ENCODE results near the gene FOXE1. TPM values are rescaled to one million over a fixed set of nuclear protein-coding genes. Genes with fewer than 3 reads are reported as not detected.

The FOXE1 gene
- total RNA-seq, 1 experiment from 2014 or later = not detected

DNA sequence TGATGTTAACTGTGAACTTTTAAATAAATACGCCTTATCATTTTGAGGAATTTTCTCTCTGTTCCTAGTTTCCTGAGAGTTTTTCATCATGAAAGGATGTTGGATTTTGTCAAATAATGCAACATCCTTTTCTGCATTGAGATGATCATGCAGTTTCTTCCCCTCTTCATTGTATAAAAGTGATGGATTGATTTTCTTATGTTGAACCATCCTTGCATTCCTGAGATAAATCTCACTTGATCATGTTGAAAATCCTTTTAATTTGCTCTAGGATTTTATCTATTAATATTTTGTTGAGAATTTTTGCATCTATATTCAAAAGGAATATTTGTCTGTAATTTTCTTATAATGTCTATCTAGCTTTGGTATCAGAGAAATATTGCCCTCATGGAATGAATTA is 13.3 kb downstream of the FOXE1 start:
- no peak overlapping the region for H3T11ph ChIP-seq (ENCODE audit: low read length)
- H3K79me1 ChIP-seq (ENCODE audit: insufficient read depth, low read depth, low read length, poor library complexity, severe bottlenecking) = no peaks in the 10 kb centered on the region
- WGBS (ENCODE audit: extremely low coverage, insufficient read length, low lambda C conversion rate) = no CpG with 5 or more reads among the region's 1 CpG
- no peaks in the 10 kb centered on the region for H4K20me1 ChIP-seq (ENCODE audit: control insufficient read depth, insufficient read depth, insufficient read length)
- H3K4ac ChIP-seq (ENCODE audit: low read depth, low read length) = no peak overlapping the region
- no peak for DNase-seq
- H4K5ac ChIP-seq (ENCODE audit: insufficient read length, low read depth, low read length) = no peak overlapping the region
- H3K4me1 ChIP-seq (ENCODE audit: insufficient read depth, low read length) = peaks cover 6% of the 10 kb centered on the region; the same call in 1 of the 2 replicates
- peaks cover 5% of the 10 kb centered on the region; the same call in 1 of the 2 replicates for H3K27me3 ChIP-seq (ENCODE audit: insufficient read depth, low read length)
- H2BK120ac ChIP-seq (ENCODE audit: low read depth, low read length, poor library complexity, severe bottlenecking) = no peak overlapping the region
- no peak overlapping the region for H3K14ac ChIP-seq (ENCODE audit: insufficient read depth, low read length)
- Mint-ChIP-seq H3K27me3 (ENCODE audit: low read depth) (peaks cover 80% of the 10 kb centered on the region), H3K9me3 (peaks cover 14% of the 10 kb centered on the region in 2 experiments), H3K27ac (no peak overlapping the region), H3K36me3 (ENCODE audit: insufficient read depth in 1 of 3, low read depth in 3 of 3) (peaks cover 0 to 13% (median 0%) of the 10 kb centered on the region in 3 experiments; a peak in 3 of 7 replicates), H3K4me3 (no peak overlapping the region), H3K4me1 (peaks cover 13 to 21% of the 10 kb centered on the region in 2 experiments)
- no peak overlapping the region for H3K9ac ChIP-seq (ENCODE audit: extremely low read depth, insufficient read length, low read length)
- TF ChIP-seq, protein P1, sequence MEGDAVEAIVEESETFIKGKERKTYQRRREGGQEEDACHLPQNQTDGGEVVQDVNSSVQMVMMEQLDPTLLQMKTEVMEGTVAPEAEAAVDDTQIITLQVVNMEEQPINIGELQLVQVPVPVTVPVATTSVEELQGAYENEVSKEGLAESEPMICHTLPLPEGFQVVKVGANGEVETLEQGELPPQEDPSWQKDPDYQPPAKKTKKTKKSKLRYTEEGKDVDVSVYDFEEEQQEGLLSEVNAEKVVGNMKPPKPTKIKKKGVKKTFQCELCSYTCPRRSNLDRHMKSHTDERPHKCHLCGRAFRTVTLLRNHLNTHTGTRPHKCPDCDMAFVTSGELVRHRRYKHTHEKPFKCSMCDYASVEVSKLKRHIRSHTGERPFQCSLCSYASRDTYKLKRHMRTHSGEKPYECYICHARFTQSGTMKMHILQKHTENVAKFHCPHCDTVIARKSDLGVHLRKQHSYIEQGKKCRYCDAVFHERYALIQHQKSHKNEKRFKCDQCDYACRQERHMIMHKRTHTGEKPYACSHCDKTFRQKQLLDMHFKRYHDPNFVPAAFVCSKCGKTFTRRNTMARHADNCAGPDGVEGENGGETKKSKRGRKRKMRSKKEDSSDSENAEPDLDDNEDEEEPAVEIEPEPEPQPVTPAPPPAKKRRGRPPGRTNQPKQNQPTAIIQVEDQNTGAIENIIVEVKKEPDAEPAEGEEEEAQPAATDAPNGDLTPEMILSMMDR (conservative IDR thresholded peaks at IDR 0.05) = no peak
- H2BK5ac ChIP-seq (ENCODE audit: insufficient read length, low read length) = no peak overlapping the region
- H3K79me2 ChIP-seq (ENCODE audit: insufficient read depth, low read length) = no peaks in the 10 kb centered on the region
- H2BK15ac ChIP-seq (ENCODE audit: low read depth, low read length) = no peak overlapping the region
- no peaks in the 10 kb centered on the region for H3K23me2 ChIP-seq (ENCODE audit: insufficient read length, low read depth, low read length, poor library complexity, severe bottlenecking)
- no peak overlapping the region for H3K23ac ChIP-seq (ENCODE audit: insufficient read length, low read depth, low read length)
- no peak overlapping the region for H3K18ac ChIP-seq (ENCODE audit: insufficient read length, low read depth, low read length)
- no peak overlapping the region for H4K91ac ChIP-seq (ENCODE audit: insufficient read length, low read depth, low read length)
- H2AFZ ChIP-seq (ENCODE audit: low read length) = no peak overlapping the region
- H3K4me2 ChIP-seq (ENCODE audit: insufficient read depth, insufficient read length, low read length) = no peak overlapping the region
- no peak overlapping the region for H2BK12ac ChIP-seq (ENCODE audit: insufficient read length, low read depth, low read length)
- no peak overlapping the region for H2BK20ac ChIP-seq (ENCODE audit: low read depth, low read length, poor library complexity, severe bottlenecking)
- H3K9me3 ChIP-seq (ENCODE audit: control insufficient read depth, low read depth, low read length) = no peaks in the 10 kb centered on the region
- no peak overlapping the region for H3K56ac ChIP-seq (ENCODE audit: insufficient read length, low read depth, low read length)
- H4K8ac ChIP-seq (replicated peaks; ENCODE audit: insufficient read length, low read depth, low read length) = no peak overlapping the region
- no peak overlapping the region for H3K27ac ChIP-seq (ENCODE audit: insufficient read length, low read depth, low read length)
- no peak overlapping the region for H2AK5ac ChIP-seq (ENCODE audit: insufficient read length, low read length)
